EH (cell line): ENCODE measurements around the gene CENPX.

Experiments
- DNase-seq: peaks from one replicate; pipeline ENCODE4 v3.0.0-alpha.2; 2015; ENCODE audit warnings: low read depth

The CENPX gene

DNA sequence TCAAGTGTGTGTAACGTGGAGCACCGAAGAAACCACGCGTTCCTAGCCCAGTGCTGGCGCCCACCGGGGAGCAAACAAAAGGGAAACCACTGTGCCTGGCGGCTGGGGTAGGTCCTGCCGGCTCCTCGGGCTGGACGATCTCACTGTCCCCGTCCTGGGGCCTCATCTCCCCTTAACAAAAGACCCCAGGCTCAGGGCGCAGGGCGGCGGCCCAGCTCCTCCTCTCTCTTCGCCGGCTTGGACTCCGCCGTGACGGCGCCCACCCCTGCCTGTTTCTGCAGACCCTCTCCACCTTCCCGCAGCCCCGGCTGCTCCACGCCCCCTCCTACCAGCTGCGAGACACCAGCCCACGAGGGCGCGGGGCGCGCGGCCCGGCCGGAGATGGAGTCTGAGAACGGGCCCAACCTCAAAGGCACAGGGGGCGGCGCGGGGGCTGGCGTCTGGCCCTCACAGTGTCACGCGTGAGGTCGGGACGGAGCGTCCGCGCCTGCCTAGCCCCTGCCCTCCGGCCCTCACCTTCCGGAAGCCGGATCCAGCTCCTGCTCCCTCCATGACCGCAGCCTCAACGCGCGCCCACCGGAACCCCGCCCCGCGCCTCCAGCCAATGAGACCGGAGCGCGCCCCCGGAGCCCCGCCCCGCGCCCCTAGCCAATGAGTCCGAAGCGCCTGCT is at the start of gene CENPX:
CENPX (minus strand) TSS at position 569 of the 671 bp plus-strand sequence; CDS start at position 552, 17 bp downstream.
- DNase-seq = peak; percentile 8

- no peak for DNase-seq
These were observed 47.9 kb upstream of the CENPX start for GRCh38 chr17:82070611-82071010.

DNA sequence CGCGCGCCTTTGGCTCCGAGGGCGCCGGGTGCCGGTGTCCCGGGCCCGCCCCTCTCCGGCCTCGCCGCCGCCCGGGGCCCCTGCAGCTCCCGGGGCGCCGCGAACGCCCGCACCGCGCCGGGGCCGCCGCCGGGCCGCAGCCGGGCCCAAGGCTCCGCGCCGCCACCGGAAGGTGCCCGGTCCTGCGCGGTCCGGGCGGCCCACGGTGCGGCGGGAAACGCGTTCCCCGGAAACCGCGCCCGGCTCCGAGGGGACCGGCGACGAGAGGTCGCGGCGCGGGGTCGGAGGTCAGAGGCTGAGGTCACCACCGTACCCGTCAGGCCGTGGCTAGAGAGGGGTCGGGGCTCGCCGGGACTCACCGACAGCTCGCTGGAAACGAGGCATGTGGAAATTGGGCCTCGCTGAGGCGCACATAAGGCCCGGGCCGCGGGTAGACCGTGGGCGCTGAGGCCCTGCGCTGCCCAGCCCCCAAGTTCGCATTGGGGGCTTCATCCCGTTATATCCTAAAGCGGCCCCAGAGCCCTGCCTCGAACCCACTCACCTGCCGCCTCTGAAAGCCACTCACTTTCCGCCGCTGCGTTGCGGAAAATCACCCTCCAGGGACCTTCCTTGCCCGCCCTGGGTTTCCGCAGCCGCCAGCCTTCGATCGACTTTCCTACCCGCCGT is 43.1 kb upstream of the CENPX start, which contains the start of gene DUS1L:
DUS1L (minus strand) TSS at position 167 of the 666 bp plus-strand sequence. CDS start 745 bp downstream, outside the sequence.
- peak; percentile 48 for DNase-seq

DNA sequence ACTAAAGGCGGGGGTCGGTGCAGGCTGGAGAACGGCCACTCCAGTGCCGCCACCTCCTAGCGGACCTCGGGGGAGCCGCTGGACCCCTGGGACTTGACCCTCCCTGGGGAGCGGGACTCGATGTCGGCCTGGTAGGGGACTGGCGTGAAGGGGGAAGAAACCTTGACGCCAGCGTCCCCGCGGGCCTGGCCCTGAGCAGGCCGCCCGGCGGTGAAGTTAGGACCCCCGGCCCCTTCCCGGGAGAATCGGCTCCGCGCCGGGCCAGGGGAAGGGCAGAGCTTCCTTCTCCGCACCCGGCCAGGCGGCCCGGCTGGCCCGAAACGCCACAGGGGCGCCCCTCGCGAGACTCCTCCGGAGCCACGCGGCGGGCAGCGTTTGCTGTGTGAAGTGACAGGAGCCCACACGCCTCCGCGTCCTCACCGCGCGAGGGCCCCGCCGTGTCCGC is 42.5 kb upstream of the CENPX start:
- DNase-seq = peak; percentile 55

- DNase-seq = no peak
These were observed 41.9 kb upstream of the CENPX start for GRCh38 chr17:82064433-82065192.

- DNase-seq = no peak
These were observed 41.0 kb upstream of the CENPX start for GRCh38 chr17:82063424-82064415.

GRCh38 chr17:82062984-82063368 is 40.3 kb upstream of the CENPX start:
- DNase-seq = no peak

GRCh38 chr17:82062076-82062983 is 39.7 kb upstream of the CENPX start:
- DNase-seq = no peak

- DNase-seq = no peak
These were observed 38.6 kb upstream of the CENPX start for GRCh38 chr17:82061047-82061925.

- no peak for DNase-seq
These were observed 37.9 kb upstream of the CENPX start for GRCh38 chr17:82060614-82061013.

DNA sequence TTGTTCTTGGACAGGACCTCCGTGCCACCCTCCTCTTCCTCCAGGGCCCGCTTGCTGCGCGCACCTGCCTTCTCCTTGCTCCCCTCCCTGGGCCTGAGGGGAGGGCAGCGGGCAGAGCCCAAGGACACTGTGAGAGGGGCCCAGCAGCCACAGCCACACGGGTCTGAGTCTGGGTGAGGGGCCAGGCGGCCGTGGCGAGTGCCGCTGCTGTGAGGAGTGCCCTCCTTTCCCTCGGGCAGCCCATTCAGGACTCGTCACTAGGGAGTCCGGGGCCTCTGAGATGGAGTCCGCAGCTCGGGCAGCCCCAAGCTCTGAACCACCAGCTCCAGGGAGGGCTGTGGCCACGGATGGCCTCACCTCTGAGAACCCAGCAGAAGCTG is 37.3 kb upstream of the CENPX start:
- DNase-seq = no peak

GRCh38 chr17:82059272-82060000 is 36.8 kb upstream of the CENPX start:
- DNase-seq = no peak

GRCh38 chr17:82058855-82059249 is 36.2 kb upstream of the CENPX start:
- DNase-seq = no peak

DNA sequence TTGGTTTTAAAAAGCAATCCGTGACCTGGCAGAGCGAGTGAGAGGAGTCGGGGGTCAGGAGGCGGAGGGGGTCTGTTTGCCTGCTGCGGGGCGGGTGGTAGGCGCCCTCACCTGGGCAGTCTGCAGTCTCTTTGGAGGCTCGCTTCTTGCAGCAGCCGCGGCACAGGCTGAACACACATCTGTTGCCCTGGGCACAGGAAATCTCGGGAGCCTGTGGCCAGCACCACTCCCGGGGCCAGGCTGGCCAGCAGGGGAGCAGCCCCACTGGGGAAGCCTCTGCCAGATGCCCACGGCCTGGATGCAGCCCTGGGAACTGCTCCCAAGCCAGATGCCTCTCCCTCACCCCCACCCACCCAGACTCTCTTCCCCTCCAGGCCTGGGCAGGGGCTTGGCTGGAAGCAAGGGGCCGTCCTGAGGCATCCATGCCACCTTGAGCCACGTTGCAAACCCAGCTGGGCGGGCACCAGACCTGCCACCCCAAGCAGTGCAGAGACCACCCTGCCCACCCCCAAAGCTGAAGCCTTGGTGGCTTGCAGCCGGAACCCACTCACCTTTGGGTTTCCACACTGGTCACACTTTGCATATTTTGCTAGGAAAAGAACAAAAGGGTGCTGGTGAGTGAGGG is 35.7 kb upstream of the CENPX start:
- no peak for DNase-seq

- no peak for DNase-seq
These were observed 34.3 kb upstream of the CENPX start for GRCh38 chr17:82056729-82057621.

DNA sequence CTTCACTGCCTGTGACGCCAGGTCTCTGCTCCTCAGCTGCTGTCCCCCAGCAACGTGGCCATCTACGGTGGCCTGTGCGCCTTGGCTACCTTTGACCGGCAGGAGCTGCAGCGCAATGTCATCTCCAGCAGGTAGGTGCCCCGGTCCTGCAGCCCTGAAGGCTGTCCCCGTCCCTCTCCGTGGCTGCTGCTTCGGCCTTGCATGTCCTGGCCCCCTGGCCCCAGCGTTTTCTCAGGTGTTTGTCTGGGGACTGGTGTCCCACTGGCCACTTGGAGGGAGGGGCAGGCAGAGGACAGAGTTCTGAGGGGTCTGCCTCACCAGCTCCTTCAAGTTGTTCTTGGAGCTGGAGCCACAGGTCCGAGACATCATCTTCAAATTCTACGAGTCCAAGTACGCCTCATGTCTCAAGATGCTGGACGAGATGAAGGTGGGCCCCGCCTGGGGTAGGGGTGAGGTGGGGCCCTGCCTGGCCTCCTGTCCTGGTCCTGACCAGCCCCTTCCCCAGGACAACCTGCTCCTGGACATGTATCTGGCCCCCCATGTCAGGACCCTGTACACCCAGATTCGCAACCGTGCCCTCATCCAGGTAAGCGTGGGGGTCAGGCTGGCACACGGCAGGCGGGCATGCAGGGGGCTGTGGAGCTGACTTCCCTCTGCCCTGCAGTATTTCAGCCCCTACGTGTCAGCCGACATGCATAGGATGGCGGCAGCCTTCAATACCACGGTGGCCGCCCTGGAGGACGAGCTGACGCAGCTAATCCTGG is 33.5 kb upstream of the CENPX start:
- DNase-seq = no peak
